ENCODE measurements around the gene ADRA2B. TPM values are rescaled to one million over a fixed set of nuclear protein-coding genes. Genes with fewer than 3 reads are reported as not detected.
A peak's percentile ranks its signal among the peaks of the same experiment; 100 is the strongest.

ADRA2B gene
- total RNA-seq, 4 donors from 2014 or later, result 2.1 to 6.0 (median 4.0) TPM

DNA sequence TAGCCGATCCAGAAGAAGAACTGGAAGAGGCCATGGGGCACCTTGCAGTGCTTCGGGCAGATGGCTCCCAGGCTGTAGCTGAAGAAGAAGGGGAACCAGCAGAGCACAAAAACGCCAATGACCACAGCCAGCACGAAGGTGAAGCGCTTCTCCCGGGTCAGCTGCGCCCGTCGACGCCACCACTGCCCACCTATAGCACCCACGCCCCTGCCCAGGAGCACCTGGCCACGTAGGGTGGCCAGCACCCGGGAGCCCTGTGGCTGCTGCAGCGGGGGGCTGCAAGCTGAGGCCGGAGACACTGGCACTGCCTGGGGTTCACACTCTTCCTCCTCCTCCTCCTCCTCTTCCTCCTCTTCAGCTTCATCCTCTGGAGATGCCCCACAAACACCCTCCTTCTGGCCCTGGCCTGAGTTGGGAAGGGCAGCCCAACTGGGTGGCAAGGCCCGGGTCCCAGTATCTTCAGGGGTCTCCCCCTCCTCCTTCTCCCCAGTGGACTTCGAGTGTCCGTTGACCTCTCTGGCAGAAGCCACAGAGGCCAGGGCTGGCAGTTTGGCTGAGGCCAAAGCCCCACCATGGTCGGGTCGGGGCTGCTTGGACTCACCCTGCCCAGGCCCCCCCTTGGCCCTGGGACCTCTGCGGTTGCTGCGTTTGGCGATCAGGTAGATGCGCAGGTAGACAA lies 1.3 kb downstream of the ADRA2B start:
- TF ChIP-seq, protein P1, sequence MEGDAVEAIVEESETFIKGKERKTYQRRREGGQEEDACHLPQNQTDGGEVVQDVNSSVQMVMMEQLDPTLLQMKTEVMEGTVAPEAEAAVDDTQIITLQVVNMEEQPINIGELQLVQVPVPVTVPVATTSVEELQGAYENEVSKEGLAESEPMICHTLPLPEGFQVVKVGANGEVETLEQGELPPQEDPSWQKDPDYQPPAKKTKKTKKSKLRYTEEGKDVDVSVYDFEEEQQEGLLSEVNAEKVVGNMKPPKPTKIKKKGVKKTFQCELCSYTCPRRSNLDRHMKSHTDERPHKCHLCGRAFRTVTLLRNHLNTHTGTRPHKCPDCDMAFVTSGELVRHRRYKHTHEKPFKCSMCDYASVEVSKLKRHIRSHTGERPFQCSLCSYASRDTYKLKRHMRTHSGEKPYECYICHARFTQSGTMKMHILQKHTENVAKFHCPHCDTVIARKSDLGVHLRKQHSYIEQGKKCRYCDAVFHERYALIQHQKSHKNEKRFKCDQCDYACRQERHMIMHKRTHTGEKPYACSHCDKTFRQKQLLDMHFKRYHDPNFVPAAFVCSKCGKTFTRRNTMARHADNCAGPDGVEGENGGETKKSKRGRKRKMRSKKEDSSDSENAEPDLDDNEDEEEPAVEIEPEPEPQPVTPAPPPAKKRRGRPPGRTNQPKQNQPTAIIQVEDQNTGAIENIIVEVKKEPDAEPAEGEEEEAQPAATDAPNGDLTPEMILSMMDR (IDR thresholded peaks at IDR 0.05), result no peak
- TF ChIP-seq POLR2A (IDR thresholded peaks at IDR 0.05; ENCODE audit: low read depth), result no peak
- TF ChIP-seq EP300 (IDR thresholded peaks at IDR 0.05), result no peak
- TF ChIP-seq POLR2AphosphoS5 (IDR thresholded peaks at IDR 0.05), result no peak
- H3K27ac ChIP-seq (replicated peaks in 1 of 4), result no peak overlapping the region
- H3K4me1 ChIP-seq, result peaks cover 12 to 20% (median 17%) of the 10 kb centered on the region in 4 donors
- H3K36me3 ChIP-seq, result no peaks in the 10 kb centered on the region
- peaks cover 8 to 62% (median 24%) of the 10 kb centered on the region in 4 donors for H3K27me3 ChIP-seq
- 91% methylated on average over 20 of the region's 24 CpGs for WGBS
- intact Hi-C loops (cut with DNase I), result loop anchor here (5.0 kb wide), 1 partner anchor 123 kb away; the partner anchor contains the start of gene ANKRD36C
- peak overlapping the region; percentile 17 to 72 (median 64) for H3K4me3 ChIP-seq
- DNase-seq (ENCODE audit: extremely low spot score), result no peak
- no peaks in the 10 kb centered on the region for H3K9me3 ChIP-seq

DNA sequence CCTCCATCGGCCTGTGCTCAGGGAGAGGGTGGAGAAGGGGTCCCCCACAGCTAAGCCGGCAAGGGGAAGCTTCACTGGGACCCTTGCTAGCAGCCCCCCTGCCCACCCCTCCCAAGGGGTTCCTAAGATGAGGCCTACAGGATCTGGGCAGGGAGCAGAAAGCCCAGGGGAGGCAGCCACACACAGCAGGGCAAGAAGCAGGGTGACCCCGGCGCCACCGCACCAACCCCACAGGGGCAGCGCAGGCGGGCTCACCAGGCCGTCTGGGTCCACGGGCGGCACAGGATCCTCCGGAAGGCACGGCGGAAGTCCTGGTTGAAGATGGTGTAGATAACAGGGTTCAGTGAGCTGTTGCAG lies 1.8 kb downstream of the ADRA2B start:
- no peak for DNase-seq (ENCODE audit: extremely low spot score)
- Histone ChIP-seq H3K9me3 (no peaks in the 10 kb centered on the region), H3K4me3 (peak overlapping the region; percentile 17 to 72 (median 64)), H3K36me3 (no peaks in the 10 kb centered on the region), H3K4me1 (peaks cover 14 to 26% (median 19%) of the 10 kb centered on the region in 4 donors), H3K27ac (replicated peaks in 1 of 4) (peak overlapping the region in 2 of 4 donors; percentile 14 to 15), H3K27me3 (peaks cover 8 to 57% (median 24%) of the 10 kb centered on the region in 4 donors)
- TF ChIP-seq POLR2AphosphoS5 (IDR thresholded peaks at IDR 0.05) (no peak), EP300 (IDR thresholded peaks at IDR 0.05) (no peak), POLR2A (IDR thresholded peaks at IDR 0.05; ENCODE audit: low read depth) (no peak)
- TF ChIP-seq, protein P1 (IDR thresholded peaks at IDR 0.05), result no peak
- 86% methylated on average over 13 of the region's 13 CpGs for WGBS
- intact Hi-C loops (cut with DNase I), result no loop called here

DNA sequence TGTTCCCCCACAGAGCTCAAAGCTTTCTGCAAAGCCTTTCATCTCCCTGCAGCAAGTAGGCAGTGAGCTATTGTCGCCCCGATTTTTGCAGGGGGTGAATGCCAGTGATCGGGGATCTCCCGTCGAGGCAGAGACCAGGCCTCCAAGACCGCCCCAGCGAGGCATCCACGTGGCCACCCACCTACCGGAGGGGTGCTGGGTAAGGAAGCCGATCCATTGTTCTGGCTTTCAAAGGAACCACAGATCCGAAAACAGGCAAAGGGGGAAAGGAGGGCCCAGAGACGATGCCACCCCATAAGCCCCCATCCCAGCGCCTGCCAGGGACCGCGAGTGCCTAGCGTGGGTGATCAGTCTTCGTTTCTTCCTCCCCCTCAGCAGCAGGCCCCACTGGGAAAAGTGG lies 2.4 kb downstream of the ADRA2B start:
- 91% methylated on average over 17 of the region's 17 CpGs for WGBS
- no peaks in the 10 kb centered on the region for H3K9me3 ChIP-seq
- H3K27me3 ChIP-seq, result peaks cover 8 to 52% (median 24%) of the 10 kb centered on the region in 4 donors
- no peak overlapping the region for H3K27ac ChIP-seq (replicated peaks in 1 of 4)
- no peak for DNase-seq (ENCODE audit: extremely low spot score)
- intact Hi-C loops (cut with DNase I), result no loop called here
- peaks cover 20 to 31% (median 24%) of the 10 kb centered on the region in 4 donors for H3K4me1 ChIP-seq
- TF ChIP-seq, protein P1 (IDR thresholded peaks at IDR 0.05), result no peak
- TF ChIP-seq POLR2A (IDR thresholded peaks at IDR 0.05; ENCODE audit: low read depth) (no peak), EP300 (IDR thresholded peaks at IDR 0.05) (no peak), POLR2AphosphoS5 (IDR thresholded peaks at IDR 0.05) (no peak)
- H3K36me3 ChIP-seq, result no peaks in the 10 kb centered on the region
- H3K4me3 ChIP-seq, result peak overlapping the region in 3 of 4 donors; percentile 17 to 72 (median 65)

DNA sequence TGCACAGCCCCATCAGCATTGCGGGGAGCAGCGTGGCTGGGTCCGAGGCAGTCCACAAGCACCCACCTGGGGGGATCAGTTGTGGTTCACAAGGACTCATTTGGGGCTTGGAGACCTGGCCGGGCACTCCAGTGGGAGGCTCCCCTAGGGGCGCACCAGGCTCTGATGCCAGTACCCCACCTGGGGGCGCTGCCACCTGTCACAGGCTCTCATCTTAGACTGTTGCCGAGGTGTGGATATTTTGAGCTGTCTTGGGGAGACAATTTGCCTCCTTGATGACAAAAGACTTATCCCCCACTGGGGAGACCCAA lies 3.0 kb downstream of the ADRA2B start:
- intact Hi-C loops (cut with DNase I), result no loop called here
- no peak for DNase-seq (ENCODE audit: extremely low spot score)
- WGBS, result 100% methylated on average over 1 of the region's 7 CpGs
- TF ChIP-seq POLR2A (IDR thresholded peaks at IDR 0.05; ENCODE audit: low read depth) (no peak), POLR2AphosphoS5 (IDR thresholded peaks at IDR 0.05) (no peak), EP300 (IDR thresholded peaks at IDR 0.05) (no peak)
- TF ChIP-seq, protein P1 (IDR thresholded peaks at IDR 0.05), result no peak
- no peaks in the 10 kb centered on the region for H3K36me3 ChIP-seq
- H3K4me3 ChIP-seq, result no peak overlapping the region
- peaks cover 8 to 52% (median 23%) of the 10 kb centered on the region in 4 donors for H3K27me3 ChIP-seq
- H3K9me3 ChIP-seq, result no peaks in the 10 kb centered on the region
- peaks cover 26 to 38% (median 31%) of the 10 kb centered on the region in 4 donors for H3K4me1 ChIP-seq
- no peak overlapping the region for H3K27ac ChIP-seq (replicated peaks in 1 of 4)

Measured in esophagus muscularis mucosa (tissue), 4 donors.